Measurements from ENCODE around the gene GSDME.

The GSDME gene

DNA sequence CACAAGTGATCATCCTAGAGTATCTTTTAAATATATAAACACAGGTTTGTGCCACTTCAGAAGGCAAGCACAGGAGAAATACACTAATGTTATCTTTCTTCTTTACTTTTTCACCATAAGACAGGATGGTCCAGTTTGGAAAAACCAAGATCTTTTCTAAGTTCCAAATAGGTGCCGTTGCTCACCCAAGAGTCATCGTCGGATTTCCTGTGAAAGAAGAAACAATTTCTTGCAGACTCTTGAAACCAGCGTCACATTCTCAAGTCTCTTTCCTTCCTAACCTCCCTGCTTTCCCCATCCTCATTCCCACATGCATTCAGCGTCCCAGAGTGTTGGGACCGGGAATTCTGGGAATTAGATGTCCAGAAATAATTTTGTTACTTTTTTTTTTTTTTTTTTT is 42.8 kb upstream of the GSDME start:
- Histone ChIP-seq H3K23ac (ENCODE audit: low read depth, low read length, poor library complexity) (no peak overlapping the region), H3K27ac (replicated peaks; ENCODE audit: low read length) (no peak overlapping the region), H3K14ac (ENCODE audit: low read length) (no peak overlapping the region), H3K9me3 (replicated peaks in 1 of 2; ENCODE audit: control insufficient read depth in 2 of 2, insufficient read depth in 1 of 2, low read depth in 1 of 2, low read length in 2 of 2) (peaks cover 0 to 8% of the 10 kb centered on the region in 2 donors), H3K4me3 (ENCODE audit: low read length in 2 of 2) (no peak overlapping the region), H2AK5ac (ENCODE audit: low read depth, low read length) (no peak overlapping the region), H4K8ac (ENCODE audit: low read depth, low read length) (no peak overlapping the region), H3K9ac (ENCODE audit: low read depth, low read length, poor library complexity) (no peak overlapping the region), H2BK120ac (ENCODE audit: low read depth, low read length) (no peak overlapping the region), H3K4me2 (ENCODE audit: insufficient read depth, low read length, poor library complexity, severe bottlenecking) (no peak overlapping the region), H3K36me3 (replicated peaks in 1 of 2; ENCODE audit: control insufficient read depth in 2 of 2, insufficient read depth in 2 of 2, low read length in 2 of 2) (peaks cover 2 to 73% of the 10 kb centered on the region in 2 donors), H2AFZ (ENCODE audit: low read length) (no peak overlapping the region), H3K4me1 (ENCODE audit: control insufficient read depth in 2 of 2, insufficient read depth in 1 of 2, low read depth in 1 of 2, low read length in 2 of 2) (peaks cover 0 to 11% of the 10 kb centered on the region in 2 donors), H4K91ac (ENCODE audit: low read depth, low read length, poor library complexity) (no peak overlapping the region), H2BK15ac (ENCODE audit: low read length) (no peak overlapping the region), H2BK12ac (ENCODE audit: low read length) (no peak overlapping the region), H3K18ac (ENCODE audit: low read length) (no peak overlapping the region), H3K79me1 (ENCODE audit: low read depth, low read length) (no peaks in the 10 kb centered on the region), H3K4ac (ENCODE audit: low read length) (no peak overlapping the region), H3K27me3 (ENCODE audit: control insufficient read depth in 3 of 3, insufficient read depth in 3 of 3, low read depth in 1 of 3, low read length in 3 of 3) (no peaks in the 10 kb centered on the region), H2BK5ac (ENCODE audit: low read length) (no peak overlapping the region)
- no CpG with 5 or more reads among the region's 6 CpGs for WGBS, 2 donors (ENCODE audit: extremely low coverage in 2 of 2, insufficient read length in 2 of 2, insufficient replicate concordance in 1 of 2)
- DNase-seq (ENCODE audit: low spot score): no peak

DNA sequence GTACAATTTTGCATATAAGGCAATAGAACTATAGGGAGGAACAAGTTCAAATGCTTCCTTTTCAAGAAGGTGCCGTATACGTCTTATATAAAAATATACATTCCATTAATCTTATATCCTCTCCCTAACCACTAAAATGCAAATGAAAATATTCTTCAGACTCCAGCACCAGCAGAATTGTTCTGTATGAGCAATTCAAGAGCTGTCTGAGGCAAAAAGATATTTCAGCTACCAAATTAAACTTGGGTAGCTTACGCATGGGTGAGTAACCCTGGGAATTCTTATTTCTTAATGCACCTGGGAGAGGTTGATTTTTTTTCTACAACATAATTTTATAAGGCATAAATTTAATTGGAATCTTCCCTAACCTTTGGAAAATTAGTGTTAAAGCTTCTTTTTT is 42.2 kb upstream of the GSDME start:
- H3K14ac ChIP-seq (ENCODE audit: low read length): no peak overlapping the region
- no peaks in the 10 kb centered on the region for H3K79me1 ChIP-seq (ENCODE audit: low read depth, low read length)
- H2AK5ac ChIP-seq (ENCODE audit: low read depth, low read length): no peak overlapping the region
- no peak overlapping the region for H4K8ac ChIP-seq (ENCODE audit: low read depth, low read length)
- no peak overlapping the region for H2BK5ac ChIP-seq (ENCODE audit: low read length)
- no peak for DNase-seq (ENCODE audit: low spot score)
- no peak overlapping the region for H3K4me3 ChIP-seq (ENCODE audit: low read length in 2 of 2)
- H3K23ac ChIP-seq (ENCODE audit: low read depth, low read length, poor library complexity): no peak overlapping the region
- WGBS, 2 donors (ENCODE audit: extremely low coverage in 2 of 2, insufficient read length in 2 of 2, insufficient replicate concordance in 1 of 2): no CpG with 5 or more reads among the region's 3 CpGs
- no peak overlapping the region for H3K27ac ChIP-seq (replicated peaks; ENCODE audit: low read length)
- no peak overlapping the region for H2BK15ac ChIP-seq (ENCODE audit: low read length)
- H3K4me1 ChIP-seq (ENCODE audit: control insufficient read depth in 2 of 2, insufficient read depth in 1 of 2, low read depth in 1 of 2, low read length in 2 of 2): peaks cover 0 to 11% of the 10 kb centered on the region in 2 donors
- no peak overlapping the region for H2AFZ ChIP-seq (ENCODE audit: low read length)
- peaks cover 2 to 68% of the 10 kb centered on the region in 2 donors for H3K36me3 ChIP-seq (replicated peaks in 1 of 2; ENCODE audit: control insufficient read depth in 2 of 2, insufficient read depth in 2 of 2, low read length in 2 of 2)
- H3K9me3 ChIP-seq (replicated peaks in 1 of 2; ENCODE audit: control insufficient read depth in 2 of 2, insufficient read depth in 1 of 2, low read depth in 1 of 2, low read length in 2 of 2): peaks cover 0 to 8% of the 10 kb centered on the region in 2 donors
- no peaks in the 10 kb centered on the region for H3K27me3 ChIP-seq (ENCODE audit: control insufficient read depth in 3 of 3, insufficient read depth in 3 of 3, low read depth in 1 of 3, low read length in 3 of 3)
- no peak overlapping the region for H3K18ac ChIP-seq (ENCODE audit: low read length)
- no peak overlapping the region for H3K4ac ChIP-seq (ENCODE audit: low read length)
- no peak overlapping the region for H4K91ac ChIP-seq (ENCODE audit: low read depth, low read length, poor library complexity)
- H2BK120ac ChIP-seq (ENCODE audit: low read depth, low read length): no peak overlapping the region
- no peak overlapping the region for H3K4me2 ChIP-seq (ENCODE audit: insufficient read depth, low read length, poor library complexity, severe bottlenecking)
- H3K9ac ChIP-seq (ENCODE audit: low read depth, low read length, poor library complexity): no peak overlapping the region
- no peak overlapping the region for H2BK12ac ChIP-seq (ENCODE audit: low read length)

DNA sequence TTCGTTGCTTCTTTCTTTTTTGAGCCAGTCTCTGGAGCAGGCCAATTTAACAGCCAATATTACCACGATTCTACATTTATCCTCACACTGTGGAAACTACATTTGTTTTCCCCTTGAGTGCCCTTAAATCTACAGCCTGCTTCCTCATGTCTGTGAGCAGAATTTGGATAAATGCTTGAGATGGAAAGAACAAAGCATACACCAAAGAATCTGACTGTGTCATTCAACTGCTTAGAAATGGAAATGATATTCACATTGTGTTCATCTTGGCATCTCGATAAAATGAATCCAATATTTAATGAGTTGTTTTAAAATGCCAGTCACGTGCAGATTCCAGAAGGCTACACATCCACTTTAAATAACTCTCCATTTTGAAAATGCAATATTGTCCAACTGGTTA is 41.0 kb upstream of the GSDME start:
- H4K8ac ChIP-seq (ENCODE audit: low read depth, low read length): no peak overlapping the region
- H3K4me2 ChIP-seq (ENCODE audit: insufficient read depth, low read length, poor library complexity, severe bottlenecking): no peak overlapping the region
- peaks cover 0 to 56% of the 10 kb centered on the region in 2 donors for H3K36me3 ChIP-seq (replicated peaks in 1 of 2; ENCODE audit: control insufficient read depth in 2 of 2, insufficient read depth in 2 of 2, low read length in 2 of 2)
- no peak overlapping the region for H3K23ac ChIP-seq (ENCODE audit: low read depth, low read length, poor library complexity)
- H3K14ac ChIP-seq (ENCODE audit: low read length): no peak overlapping the region
- H3K27ac ChIP-seq (replicated peaks; ENCODE audit: low read length): no peak overlapping the region
- no peak overlapping the region for H2BK12ac ChIP-seq (ENCODE audit: low read length)
- H3K27me3 ChIP-seq (ENCODE audit: control insufficient read depth in 3 of 3, insufficient read depth in 3 of 3, low read depth in 1 of 3, low read length in 3 of 3): no peaks in the 10 kb centered on the region
- H2AK5ac ChIP-seq (ENCODE audit: low read depth, low read length): no peak overlapping the region
- H3K4me3 ChIP-seq (ENCODE audit: low read length in 2 of 2): no peak overlapping the region
- H2BK120ac ChIP-seq (ENCODE audit: low read depth, low read length): no peak overlapping the region
- H3K18ac ChIP-seq (ENCODE audit: low read length): no peak overlapping the region
- peaks cover 0 to 8% of the 10 kb centered on the region in 2 donors for H3K9me3 ChIP-seq (replicated peaks in 1 of 2; ENCODE audit: control insufficient read depth in 2 of 2, insufficient read depth in 1 of 2, low read depth in 1 of 2, low read length in 2 of 2)
- H4K91ac ChIP-seq (ENCODE audit: low read depth, low read length, poor library complexity): no peak overlapping the region
- H3K9ac ChIP-seq (ENCODE audit: low read depth, low read length, poor library complexity): no peak overlapping the region
- no peak overlapping the region for H2BK15ac ChIP-seq (ENCODE audit: low read length)
- H2BK5ac ChIP-seq (ENCODE audit: low read length): no peak overlapping the region
- no peak overlapping the region for H2AFZ ChIP-seq (ENCODE audit: low read length)
- DNase-seq (ENCODE audit: low spot score): no peak
- no CpG with 5 or more reads among the region's 4 CpGs for WGBS, 2 donors (ENCODE audit: extremely low coverage in 2 of 2, insufficient read length in 2 of 2, insufficient replicate concordance in 1 of 2)
- no peak overlapping the region for H3K4ac ChIP-seq (ENCODE audit: low read length)
- H3K4me1 ChIP-seq (ENCODE audit: control insufficient read depth in 2 of 2, insufficient read depth in 1 of 2, low read depth in 1 of 2, low read length in 2 of 2): peaks cover 0 to 11% of the 10 kb centered on the region in 2 donors
- H3K79me1 ChIP-seq (ENCODE audit: low read depth, low read length): no peaks in the 10 kb centered on the region

DNA sequence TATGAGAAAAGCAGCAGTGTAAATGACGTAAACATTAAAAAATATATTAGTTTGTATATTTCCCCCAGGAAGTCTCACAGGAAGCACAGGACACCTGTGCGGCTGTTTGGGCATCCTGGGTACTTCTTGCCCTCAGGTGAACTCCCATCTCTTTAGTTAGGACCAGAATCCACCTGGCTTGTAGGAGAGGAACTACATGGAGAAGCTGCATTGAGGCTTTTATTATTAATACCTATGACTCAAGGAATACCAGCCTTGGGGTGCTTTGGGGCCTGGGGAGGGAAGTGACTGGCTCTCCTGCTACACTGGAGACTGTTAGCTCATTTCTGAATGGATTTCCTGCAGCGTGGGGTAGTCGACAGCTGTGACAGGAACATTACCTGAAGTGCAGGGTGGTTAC is 40.0 kb upstream of the GSDME start:
- no peaks in the 10 kb centered on the region for H3K79me1 ChIP-seq (ENCODE audit: low read depth, low read length)
- H2AFZ ChIP-seq (ENCODE audit: low read length): no peak overlapping the region
- no peak overlapping the region for H3K4ac ChIP-seq (ENCODE audit: low read length)
- peaks cover 0 to 46% of the 10 kb centered on the region in 2 donors for H3K36me3 ChIP-seq (replicated peaks in 1 of 2; ENCODE audit: control insufficient read depth in 2 of 2, insufficient read depth in 2 of 2, low read length in 2 of 2)
- no peak overlapping the region for H3K23ac ChIP-seq (ENCODE audit: low read depth, low read length, poor library complexity)
- H2BK5ac ChIP-seq (ENCODE audit: low read length): no peak overlapping the region
- H3K18ac ChIP-seq (ENCODE audit: low read length): no peak overlapping the region
- H2BK12ac ChIP-seq (ENCODE audit: low read length): no peak overlapping the region
- H3K14ac ChIP-seq (ENCODE audit: low read length): no peak overlapping the region
- no peak overlapping the region for H3K9ac ChIP-seq (ENCODE audit: low read depth, low read length, poor library complexity)
- H2BK15ac ChIP-seq (ENCODE audit: low read length): no peak overlapping the region
- H3K27ac ChIP-seq (replicated peaks; ENCODE audit: low read length): no peak overlapping the region
- H3K27me3 ChIP-seq (ENCODE audit: control insufficient read depth in 3 of 3, insufficient read depth in 3 of 3, low read depth in 1 of 3, low read length in 3 of 3): no peaks in the 10 kb centered on the region
- peaks cover 0 to 8% of the 10 kb centered on the region in 2 donors for H3K9me3 ChIP-seq (replicated peaks in 1 of 2; ENCODE audit: control insufficient read depth in 2 of 2, insufficient read depth in 1 of 2, low read depth in 1 of 2, low read length in 2 of 2)
- H3K4me2 ChIP-seq (ENCODE audit: insufficient read depth, low read length, poor library complexity, severe bottlenecking): no peak overlapping the region
- no peak overlapping the region for H4K8ac ChIP-seq (ENCODE audit: low read depth, low read length)
- H2AK5ac ChIP-seq (ENCODE audit: low read depth, low read length): no peak overlapping the region
- H3K4me1 ChIP-seq (ENCODE audit: control insufficient read depth in 2 of 2, insufficient read depth in 1 of 2, low read depth in 1 of 2, low read length in 2 of 2): peaks cover 0 to 11% of the 10 kb centered on the region in 2 donors
- H2BK120ac ChIP-seq (ENCODE audit: low read depth, low read length): no peak overlapping the region
- H3K4me3 ChIP-seq (ENCODE audit: low read length in 2 of 2): no peak overlapping the region
- H4K91ac ChIP-seq (ENCODE audit: low read depth, low read length, poor library complexity): no peak overlapping the region
- no CpG with 5 or more reads among the region's 4 CpGs for WGBS, 2 donors (ENCODE audit: extremely low coverage in 2 of 2, insufficient read length in 2 of 2, insufficient replicate concordance in 1 of 2)
- no peak for DNase-seq (ENCODE audit: low spot score)
